SK-N-SH treated with all-trans-retinoic acid at 6 μM for 48 hours (cell line): ENCODE results near the gene ITGA8.

Experiments used
- ARNTL ChIP-seq: fragments of 450-650 bp; formaldehyde crosslinking; IDR thresholded peaks from 2 replicates; pipeline ENCODE4 v1.5.0; 2020; ENCODE audit warnings: low read depth, mild to moderate bottlenecking, moderate library complexity, borderline replicate concordance
- RARB ChIP-seq: fragments of 250-450 bp; sonication (Bioruptor Pico); IDR thresholded peaks from 2 replicates; pipeline ENCODE4 v1.8.0; 2021; ENCODE audit warnings: mild to moderate bottlenecking, moderate library complexity
- ZC3H10 ChIP-seq: fragments of 250-450 bp; sonication (Bioruptor Pico); IDR thresholded peaks from 2 replicates; pipeline ENCODE4 v1.5.1; 2021; ENCODE audit warnings: mild to moderate bottlenecking, moderate library complexity
- ZNF8 ChIP-seq: fragments of 450-650 bp; formaldehyde crosslinking; IDR thresholded peaks from 2 replicates; pipeline ENCODE4 v1.5.0; 2020; ENCODE audit warnings: mild to moderate bottlenecking, moderate library complexity
- TF ChIP-seq, protein P1 (sequence below): fragments of 250-450 bp; sonication (Bioruptor Pico); IDR thresholded peaks from 2 replicates; pipeline ENCODE4 v1.8.0; 2021; ENCODE audit warnings: low read depth, mild to moderate bottlenecking, moderate library complexity, borderline replicate concordance

DNA sequence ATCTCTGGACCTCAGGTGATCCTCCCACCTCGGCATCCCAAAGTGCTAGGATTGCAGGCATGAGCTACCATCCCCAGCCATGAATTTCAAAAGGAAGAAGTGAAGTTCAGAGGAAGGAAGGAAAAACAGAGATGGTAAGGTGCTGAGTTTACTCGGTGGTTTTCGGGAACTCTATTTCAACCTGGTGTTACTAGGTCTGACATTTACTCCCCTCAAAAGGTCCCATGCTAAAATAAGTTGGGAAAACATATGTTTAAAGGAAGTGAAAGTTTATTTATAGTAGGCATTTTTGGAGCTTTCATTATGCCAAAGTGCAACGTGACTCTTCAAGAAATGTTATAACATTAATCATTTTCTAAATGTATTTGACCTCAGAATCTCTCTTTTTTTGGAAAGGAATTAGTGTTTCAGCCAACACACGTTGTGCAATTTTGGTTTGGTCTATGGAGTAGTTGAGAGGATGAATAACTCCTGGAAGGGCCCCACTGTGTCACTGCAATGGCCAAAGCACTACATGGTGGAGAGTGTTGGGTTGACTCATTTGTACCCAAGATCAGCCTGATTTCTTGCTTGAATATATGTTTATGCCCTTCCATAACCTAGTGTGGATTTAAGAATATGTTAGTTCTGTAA lies 233.9 kb downstream of the ITGA8 start:
- TF ChIP-seq ARNTL, result no peak
- TF ChIP-seq, protein P1, sequence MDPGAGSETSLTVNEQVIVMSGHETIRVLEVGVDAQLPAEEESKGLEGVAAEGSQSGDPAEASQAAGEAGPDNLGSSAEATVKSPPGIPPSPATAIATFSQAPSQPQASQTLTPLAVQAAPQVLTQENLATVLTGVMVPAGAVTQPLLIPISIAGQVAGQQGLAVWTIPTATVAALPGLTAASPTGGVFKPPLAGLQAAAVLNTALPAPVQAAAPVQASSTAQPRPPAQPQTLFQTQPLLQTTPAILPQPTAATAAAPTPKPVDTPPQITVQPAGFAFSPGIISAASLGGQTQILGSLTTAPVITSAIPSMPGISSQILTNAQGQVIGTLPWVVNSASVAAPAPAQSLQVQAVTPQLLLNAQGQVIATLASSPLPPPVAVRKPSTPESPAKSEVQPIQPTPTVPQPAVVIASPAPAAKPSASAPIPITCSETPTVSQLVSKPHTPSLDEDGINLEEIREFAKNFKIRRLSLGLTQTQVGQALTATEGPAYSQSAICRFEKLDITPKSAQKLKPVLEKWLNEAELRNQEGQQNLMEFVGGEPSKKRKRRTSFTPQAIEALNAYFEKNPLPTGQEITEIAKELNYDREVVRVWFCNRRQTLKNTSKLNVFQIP, result no peak
- no peak for TF ChIP-seq RARB (CRISPR knock-in tag)
- TF ChIP-seq ZNF8 (CRISPR knock-in tag), result no peak
- TF ChIP-seq ZC3H10 (CRISPR knock-in tag), result no peak
